HG02642 (cell line): ENCODE data around the gene FTSJ3.
"Not testable (repeated sequence)": the region's sequence is repeated elsewhere in the genome, so short reads cannot be mapped to it uniquely, and the experiment has no call there.

Experiments used
- ATAC-seq: cut with Tn5 transposase; IDR thresholded peaks from one replicate; pipeline ENCODE4 v1.9.1; 2021; ENCODE audit warnings: mild to moderate bottlenecking; ENCODE audit not compliant: unreplicated experiment, poor library complexity

FTSJ3 gene

GRCh38 chr17:63830278-63830677 is 2.8 kb upstream of the FTSJ3 start:
- no peak for ATAC-seq

- ATAC-seq: no peak
Measured at GRCh38 chr17:63828936-63829335, 1.5 kb upstream of the FTSJ3 start.

- no peak for ATAC-seq
Measured at GRCh38 chr17:63827801-63828221, 348 bp upstream of the FTSJ3 start.

- ATAC-seq: no peak
Measured at GRCh38 chr17:63826468-63827001, 928 bp downstream of the FTSJ3 start.

GRCh38 chr17:63824362-63824761 is 3.1 kb downstream of the FTSJ3 start:
- ATAC-seq: no peak

- no peak for ATAC-seq
Measured at GRCh38 chr17:63823659-63824331, 3.7 kb downstream of the FTSJ3 start.

GRCh38 chr17:63822537-63822936 is 4.9 kb downstream of the FTSJ3 start:
- ATAC-seq: no peak

- ATAC-seq: no peak
Measured at GRCh38 chr17:63821804-63822203, 5.7 kb downstream of the FTSJ3 start.

- ATAC-seq: no peak
Measured at GRCh38 chr17:63820963-63821561, 6.4 kb downstream of the FTSJ3 start.

- no peak for ATAC-seq
Measured at GRCh38 chr17:63819585-63820537, 7.6 kb downstream of the FTSJ3 start.

- ATAC-seq: no peak
Measured at GRCh38 chr17:63819131-63819530, 8.3 kb downstream of the FTSJ3 start.

GRCh38 chr17:63817736-63818385 is 9.6 kb downstream of the FTSJ3 start:
- ATAC-seq: no peak

GRCh38 chr17:63816669-63817068 is 10.8 kb downstream of the FTSJ3 start:
- no peak for ATAC-seq

- no peak for ATAC-seq
Measured at GRCh38 chr17:63816123-63816522, 11.3 kb downstream of the FTSJ3 start.

GRCh38 chr17:63809970-63810369 is 17.5 kb downstream of the FTSJ3 start:
- no peak for ATAC-seq

- no peak for ATAC-seq
Measured at GRCh38 chr17:63805591-63805990, 21.9 kb downstream of the FTSJ3 start.

- no peak for ATAC-seq
Measured at GRCh38 chr17:63804328-63804727, 23.1 kb downstream of the FTSJ3 start.

- no peak for ATAC-seq
Measured at GRCh38 chr17:63800783-63801182, 26.7 kb downstream of the FTSJ3 start.

GRCh38 chr17:63798572-63799106 is 28.8 kb downstream of the FTSJ3 start:
- no peak for ATAC-seq

GRCh38 chr17:63796375-63796774 is 31.1 kb downstream of the FTSJ3 start:
- not testable (repeated sequence) for ATAC-seq
